Nephron progenitor cell (in vitro differentiated cells): Measurements from ENCODE around the gene FOXK2.
"Not testable (repeated sequence)": the region's sequence is repeated elsewhere in the genome, so short reads cannot be mapped to it uniquely, and the experiment has no call there.

Experiments
- DNase-seq: peaks from one replicate; pipeline ENCODE4 v3.0.0; 2021
- H3K27ac Mint-ChIP-seq: 2 replicates; pipeline ENCODE4 v1.8.0; 2021; ENCODE audit warnings: mild to moderate bottlenecking, moderate library complexity, mixed read lengths
- H3K27me3 Mint-ChIP-seq: 2 replicates; pipeline ENCODE4 v1.8.0; 2021; ENCODE audit warnings: mild to moderate bottlenecking, low read depth, mixed read lengths; ENCODE audit not compliant: poor library complexity
- H3K36me3 Mint-ChIP-seq: 2 replicates; pipeline ENCODE4 v1.8.0; 2021; ENCODE audit warnings: low read depth, mixed read lengths
- H3K4me1 Mint-ChIP-seq: 2 replicates; pipeline ENCODE4 v1.8.0; 2021; ENCODE audit warnings: mixed read lengths
- H3K4me3 Mint-ChIP-seq: 2 replicates; pipeline ENCODE4 v1.8.0; 2021; ENCODE audit warnings: mild to moderate bottlenecking, moderate library complexity, mixed read lengths
- H3K9me3 Mint-ChIP-seq: 2 replicates; pipeline ENCODE4 v1.8.0; 2021; ENCODE audit warnings: mild to moderate bottlenecking, moderate library complexity, mixed read lengths
- CTCF ChIP-seq: fragments of 200-600 bp; sonication (generic); IDR thresholded peaks from 2 replicates; pipeline ENCODE4 v1.5.0; 2021; ENCODE audit warnings: antibody characterized with exemption

The FOXK2 gene

DNA sequence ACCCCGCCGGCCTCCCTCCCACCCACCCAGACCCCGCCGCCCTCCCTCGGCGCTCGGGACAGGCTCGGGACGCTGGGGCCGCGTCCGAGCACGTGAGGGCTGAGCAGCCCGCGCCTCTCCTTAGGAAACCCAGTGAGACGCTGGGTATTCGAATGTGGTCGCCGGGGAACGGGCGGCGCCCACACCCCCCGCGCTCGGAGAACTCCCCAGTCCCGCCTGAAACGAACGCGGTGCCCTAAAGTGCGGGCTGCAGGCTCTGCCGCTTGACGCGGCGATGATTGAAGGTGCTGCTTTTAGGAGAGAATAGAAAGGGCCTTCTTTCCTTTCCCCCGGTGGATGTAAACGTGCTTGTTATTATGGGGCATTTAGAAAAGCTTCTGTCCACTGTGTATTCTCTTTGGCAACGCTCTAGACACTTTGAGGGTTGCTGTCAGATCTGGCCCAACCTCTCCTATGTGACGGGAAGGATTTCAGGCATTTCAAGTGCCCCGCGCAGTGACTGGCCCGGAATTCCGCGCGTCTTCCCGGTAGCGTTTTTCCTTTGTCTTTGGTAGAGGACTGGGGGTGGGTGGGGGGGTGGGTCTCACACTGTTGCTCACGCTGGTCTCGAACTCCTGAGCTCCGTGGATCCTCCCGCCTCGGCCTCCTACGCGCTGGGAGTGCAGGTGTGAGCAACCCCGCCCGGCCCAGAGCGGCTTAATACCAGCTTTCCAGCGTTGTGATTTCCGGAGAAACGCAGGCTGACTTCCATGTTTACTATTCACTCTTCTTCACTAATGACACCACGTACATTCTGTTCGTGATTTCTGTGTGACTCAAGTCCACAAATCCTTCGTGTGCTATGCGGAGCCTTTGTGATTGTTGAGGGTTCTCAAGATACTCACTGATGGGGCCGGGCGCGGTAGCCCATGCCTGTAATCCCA lies 21.8 kb upstream of the FOXK2 start:
- Mint-ChIP-seq H3K4me1 (peaks cover 12% of the 10 kb centered on the region), H3K27me3 (peaks cover 20% of the 10 kb centered on the region), H3K9me3 (no peaks in the 10 kb centered on the region), H3K4me3 (peak overlapping the region; percentile 86), H3K27ac (peak overlapping the region; percentile 86), H3K36me3 (no peaks in the 10 kb centered on the region)
- DNase-seq: peak; percentile 54
- TF ChIP-seq CTCF: no peak

- peaks cover 9% of the 10 kb centered on the region for H3K4me1 Mint-ChIP-seq
- DNase-seq: no peak
- no peaks in the 10 kb centered on the region for H3K9me3 Mint-ChIP-seq
- no peaks in the 10 kb centered on the region for H3K36me3 Mint-ChIP-seq
- no peak overlapping the region for H3K4me3 Mint-ChIP-seq
- H3K27ac Mint-ChIP-seq: no peak overlapping the region
- peaks cover 7% of the 10 kb centered on the region for H3K27me3 Mint-ChIP-seq
- no peak for TF ChIP-seq CTCF
Observed at GRCh38 chr17:82502207-82502606, 17.3 kb upstream of the FOXK2 start.

DNA sequence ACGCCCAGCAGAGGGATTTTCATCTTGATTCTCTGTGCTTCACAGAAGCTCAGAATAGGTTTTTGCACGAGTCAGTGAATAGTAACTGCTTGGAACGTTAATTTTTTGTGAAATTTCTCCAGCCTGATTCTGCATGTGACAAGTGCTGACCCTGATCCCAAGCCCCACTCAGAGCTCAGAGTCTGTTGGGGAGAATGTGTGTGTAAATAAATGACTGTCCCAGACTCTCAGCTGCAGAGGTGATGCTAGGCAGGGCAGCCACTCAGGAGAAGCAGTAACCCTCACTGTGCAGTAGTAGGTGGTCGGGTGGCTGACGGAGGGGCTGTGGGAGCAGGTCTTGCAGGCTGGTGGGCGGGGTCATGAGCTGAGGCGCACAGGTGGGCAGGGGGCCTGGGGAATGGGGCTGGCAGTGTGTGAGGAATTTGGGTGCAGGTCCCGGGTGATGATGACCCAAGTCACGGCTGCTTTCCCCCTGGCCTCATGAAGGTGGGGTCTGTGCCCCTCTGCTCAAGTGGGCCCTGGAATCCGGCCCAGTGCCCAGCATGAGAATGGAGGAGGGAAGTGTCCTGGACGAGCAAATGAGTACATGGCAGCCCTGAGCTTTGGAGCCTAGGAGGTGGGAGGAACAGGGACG lies 16.3 kb upstream of the FOXK2 start:
- Mint-ChIP-seq H3K4me1 (peaks cover 14% of the 10 kb centered on the region), H3K27me3 (peaks cover 3% of the 10 kb centered on the region), H3K27ac (no peak overlapping the region), H3K9me3 (peaks cover 3% of the 10 kb centered on the region), H3K36me3 (no peaks in the 10 kb centered on the region), H3K4me3 (no peak overlapping the region)
- no peak for TF ChIP-seq CTCF
- no peak for DNase-seq

- H3K4me3 Mint-ChIP-seq: no peak overlapping the region
- no peak overlapping the region for H3K27ac Mint-ChIP-seq
- no peaks in the 10 kb centered on the region for H3K36me3 Mint-ChIP-seq
- no peak for DNase-seq
- H3K27me3 Mint-ChIP-seq: peaks cover 3% of the 10 kb centered on the region
- H3K9me3 Mint-ChIP-seq: peaks cover 3% of the 10 kb centered on the region
- peaks cover 14% of the 10 kb centered on the region for H3K4me1 Mint-ChIP-seq
- TF ChIP-seq CTCF: no peak
Observed at GRCh38 chr17:82503728-82504308, 15.7 kb upstream of the FOXK2 start.

DNA sequence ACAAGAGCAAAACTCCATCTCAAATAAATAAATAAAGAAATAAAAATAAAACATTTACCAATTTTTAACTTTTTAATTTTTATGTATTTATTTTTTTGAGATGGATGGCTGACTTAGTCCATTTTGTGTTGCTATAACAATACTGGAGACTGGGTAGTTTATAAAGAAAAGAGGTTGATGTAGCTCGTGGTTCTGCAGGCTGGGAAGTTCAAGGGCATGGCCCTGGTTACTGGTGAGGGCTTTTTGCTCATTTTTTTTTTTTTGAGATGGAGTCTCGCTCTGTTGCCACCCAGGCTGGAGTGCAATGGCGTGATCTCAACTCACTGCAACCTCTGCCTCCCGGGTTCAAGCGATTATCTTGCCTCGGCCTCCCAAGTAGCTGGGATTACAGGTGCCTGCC lies 14.2 kb upstream of the FOXK2 start:
- Mint-ChIP-seq H3K4me3 (no peak overlapping the region), H3K27me3 (peaks cover 3% of the 10 kb centered on the region), H3K9me3 (peaks cover 3% of the 10 kb centered on the region)

GRCh38 chr17:82506402-82506801 lies 13.1 kb upstream of the FOXK2 start:
- H3K27me3 Mint-ChIP-seq, H3K9me3 Mint-ChIP-seq, H3K36me3 Mint-ChIP-seq, DNase-seq, H3K27ac Mint-ChIP-seq, H3K4me3 Mint-ChIP-seq: not testable (repeated sequence)
- H3K4me1 Mint-ChIP-seq: peaks cover 10% of the 10 kb centered on the region

More for the DNA sequence above, 14.2 kb upstream of the FOXK2 start:
- Mint-ChIP-seq H3K27ac (no peak overlapping the region), H3K4me1 (peaks cover 10% of the 10 kb centered on the region), H3K36me3 (no peaks in the 10 kb centered on the region)
- no peak for TF ChIP-seq CTCF
- no peak for DNase-seq
